Calu3 (cell line): ENCODE measurements around the gene OTUD7B. TPM values are rescaled to one million over a fixed set of nuclear protein-coding genes. Genes with fewer than 3 reads are reported as not detected.

ENCODE experiments used
- BruUV-seq: library from RNA; stranded (reverse); fragments of 400-500 nt; replicated peaks from 2 replicates; lab custom pipeline; 2021; lab: Mats Ljungman, UMichigan
- CTCF ChIA-PET: fragments of 300-600 bp; sonication (Branson Sonifier 250); formaldehyde crosslinking; loops from one replicate; lab custom pipeline; 2022; ENCODE audit warnings: antibody characterized with exemption; lab: Charles Lee
- DNase-seq: peaks from one replicate; pipeline ENCODE4 v3.0.0; 2022
- H3K27ac Mint-ChIP-seq: one replicate; pipeline ENCODE4 v1.8.0; 2022; ENCODE audit warnings: mixed read lengths; ENCODE audit not compliant: unreplicated experiment
- H3K27me3 Mint-ChIP-seq: one replicate; pipeline ENCODE4 v1.8.0; 2022; ENCODE audit warnings: mixed read lengths; ENCODE audit not compliant: unreplicated experiment
- H3K36me3 Mint-ChIP-seq: one replicate; pipeline ENCODE4 v1.8.0; 2022; ENCODE audit warnings: mild to moderate bottlenecking, moderate library complexity, mixed read lengths; ENCODE audit not compliant: insufficient read depth, unreplicated experiment
- H3K4me1 Mint-ChIP-seq: one replicate; pipeline ENCODE4 v1.8.0; 2022; ENCODE audit warnings: mild to moderate bottlenecking, low read depth, mixed read lengths; ENCODE audit not compliant: unreplicated experiment
- H3K4me3 Mint-ChIP-seq: one replicate; pipeline ENCODE4 v1.8.0; 2022; ENCODE audit warnings: mild to moderate bottlenecking, low read depth, moderate library complexity, mixed read lengths; ENCODE audit not compliant: unreplicated experiment
- H3K9me3 Mint-ChIP-seq: one replicate; pipeline ENCODE4 v1.8.0; 2022; ENCODE audit warnings: low read depth, mixed read lengths; ENCODE audit not compliant: unreplicated experiment
- CTCF ChIP-seq: fragments of 200-600 bp; IDR thresholded peaks from one replicate; pipeline ENCODE4 v1.8.0; 2022; ENCODE audit warnings: antibody characterized with exemption; ENCODE audit not compliant: unreplicated experiment
- intact Hi-C: fragments of 100-400 bp; cut with micrococcal nuclease; formaldehyde crosslinking; loops from one replicate; pipeline ENCODE4 v1.10.0; 2022; ENCODE audit not compliant: unreplicated experiment
- total RNA-seq: library from RNA; stranded (reverse); gene quantifications from 2 replicates; pipeline ENCODE4 v1.2.3, GENCODE V29; 2022

OTUD7B gene
- total RNA-seq, 1 experiment from 2014 or later, result 34.9 TPM

GRCh38 chr1:149888247-149888998 lies 122.1 kb downstream of the OTUD7B start:
- TF ChIP-seq CTCF, result peak; percentile 75
- H3K9me3 Mint-ChIP-seq, result no peaks in the 10 kb centered on the region
- CTCF ChIA-PET, result interaction anchor here (0.6 to 1.4 kb wide), 5 partner anchors 11 to 450 kb away, joined by 3 to 22 read pairs (median 3); partner anchors contain the start of gene BOLA1
- peak; percentile 86 for DNase-seq
- no peak overlapping the region for H3K4me3 Mint-ChIP-seq
- H3K36me3 Mint-ChIP-seq, result no peaks in the 10 kb centered on the region
- no peak overlapping the region for H3K27ac Mint-ChIP-seq
- H3K4me1 Mint-ChIP-seq, result no peaks in the 10 kb centered on the region
- intact Hi-C loops, result loop anchor here (2.0 kb wide), 1 partner anchor 48 kb away; the partner anchor contains the start of gene MTMR11
- no peaks in the 10 kb centered on the region for H3K27me3 Mint-ChIP-seq
- TSS peak; percentile 11 for BruUV-seq

Other genes with a start within 250 kb of the OTUD7B start
- gene FCGR1A, start 228.0 kb downstream of the OTUD7B start, total RNA-seq, result not detected in 2 replicates
- gene BOLA1, start 111.2 kb downstream of the OTUD7B start, total RNA-seq, result 13.5 and 15.5 TPM in 2 replicates
- 0.12 and 0.32 TPM in 2 replicates for gene SV2A, start 92.9 kb downstream of the OTUD7B start, total RNA-seq
- gene SF3B4, start 82.9 kb downstream of the OTUD7B start, total RNA-seq, result 167 and 188 TPM in 2 replicates
- 32.3 and 35.7 TPM in 2 replicates for gene MTMR11, start 73.8 kb downstream of the OTUD7B start, total RNA-seq
- gene VPS45, start 57.0 kb upstream of the OTUD7B start, total RNA-seq, result 35.0 and 37.9 TPM in 2 replicates
- gene PLEKHO1, start 139.2 kb upstream of the OTUD7B start, total RNA-seq, result 2.0 and 4.2 TPM in 2 replicates
- gene ANP32E, start 225.4 kb upstream of the OTUD7B start, total RNA-seq, result 101 and 129 TPM in 2 replicates
- gene CA14, start 247.0 kb upstream of the OTUD7B start, total RNA-seq, result 1.0 and 1.3 TPM in 2 replicates